ENCODE data around the gene SNRPD1.

Gene SNRPD1

DNA sequence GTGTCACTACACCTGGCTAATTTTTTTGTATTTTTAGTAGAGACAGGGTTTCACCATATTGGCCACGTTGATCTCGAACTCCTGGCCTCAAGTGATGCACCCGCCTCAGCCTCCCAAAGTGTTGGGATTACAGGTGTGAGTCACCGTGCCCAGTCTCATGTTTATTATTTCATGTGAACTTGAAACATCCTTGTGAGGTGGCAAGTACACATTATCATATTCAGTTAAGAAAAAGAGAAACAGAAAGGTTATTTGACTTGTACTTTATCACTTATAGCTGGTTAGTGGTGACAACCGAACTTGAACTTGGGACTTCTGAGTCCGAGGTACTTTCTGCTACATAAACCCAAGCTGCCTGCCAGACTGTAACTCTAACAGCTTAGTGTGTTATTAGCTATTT, 68.0 kb downstream of the SNRPD1 start:
- no peak for DNase-seq (ENCODE audit: low spot score)
- in situ Hi-C loops (cut with MboI; ENCODE audit: low sequenced_read_pairs, unreplicated experiment), result no loop called here
- TF ChIP-seq, protein P1, sequence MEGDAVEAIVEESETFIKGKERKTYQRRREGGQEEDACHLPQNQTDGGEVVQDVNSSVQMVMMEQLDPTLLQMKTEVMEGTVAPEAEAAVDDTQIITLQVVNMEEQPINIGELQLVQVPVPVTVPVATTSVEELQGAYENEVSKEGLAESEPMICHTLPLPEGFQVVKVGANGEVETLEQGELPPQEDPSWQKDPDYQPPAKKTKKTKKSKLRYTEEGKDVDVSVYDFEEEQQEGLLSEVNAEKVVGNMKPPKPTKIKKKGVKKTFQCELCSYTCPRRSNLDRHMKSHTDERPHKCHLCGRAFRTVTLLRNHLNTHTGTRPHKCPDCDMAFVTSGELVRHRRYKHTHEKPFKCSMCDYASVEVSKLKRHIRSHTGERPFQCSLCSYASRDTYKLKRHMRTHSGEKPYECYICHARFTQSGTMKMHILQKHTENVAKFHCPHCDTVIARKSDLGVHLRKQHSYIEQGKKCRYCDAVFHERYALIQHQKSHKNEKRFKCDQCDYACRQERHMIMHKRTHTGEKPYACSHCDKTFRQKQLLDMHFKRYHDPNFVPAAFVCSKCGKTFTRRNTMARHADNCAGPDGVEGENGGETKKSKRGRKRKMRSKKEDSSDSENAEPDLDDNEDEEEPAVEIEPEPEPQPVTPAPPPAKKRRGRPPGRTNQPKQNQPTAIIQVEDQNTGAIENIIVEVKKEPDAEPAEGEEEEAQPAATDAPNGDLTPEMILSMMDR (IDR thresholded peaks at IDR 0.05; ENCODE audit: borderline replicate concordance, control extremely low read depth, extremely low read depth, insufficient read depth, missing control alignments), result no peak

DNA sequence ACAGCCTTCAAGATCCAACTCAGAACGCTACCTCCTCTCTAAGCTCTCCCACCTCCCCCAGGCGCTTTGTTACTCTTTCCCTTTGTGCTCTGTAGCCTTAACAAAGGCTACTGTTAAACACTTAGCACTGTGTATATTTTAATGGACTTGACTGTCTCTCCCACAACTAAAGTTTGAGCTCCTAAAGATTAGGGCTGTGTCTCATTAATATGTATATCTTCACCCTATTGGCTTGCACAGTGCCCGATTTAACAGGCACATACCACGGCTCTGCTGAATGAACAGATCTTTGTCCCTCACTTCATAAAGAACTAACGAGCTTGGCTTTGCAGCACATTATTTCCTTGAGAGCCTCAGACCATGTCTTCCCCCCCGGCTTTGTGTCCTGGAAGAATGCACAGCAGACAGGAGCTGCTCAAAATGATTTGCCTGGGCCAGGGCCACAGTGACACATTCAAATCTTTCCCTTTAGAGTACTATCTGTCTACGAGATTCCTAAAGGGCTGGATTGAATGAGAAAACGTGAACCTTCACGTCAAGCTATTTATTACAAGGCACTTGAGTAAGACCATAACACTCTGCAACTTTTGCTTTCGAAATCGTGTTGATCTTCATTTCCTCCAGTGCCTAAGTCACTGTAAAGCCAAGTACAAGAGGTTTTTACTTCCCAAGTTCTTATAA, 70.4 kb downstream of the SNRPD1 start:
- DNase-seq (ENCODE audit: low spot score), result peak; percentile 51

More for the DNA sequence above, 70.4 kb downstream of the SNRPD1 start:
- TF ChIP-seq, protein P1 (IDR thresholded peaks at IDR 0.05; ENCODE audit: borderline replicate concordance, control extremely low read depth, extremely low read depth, insufficient read depth, missing control alignments), result no peak
- in situ Hi-C loops (cut with MboI; ENCODE audit: low sequenced_read_pairs, unreplicated experiment), result no loop called here
